Urothelium cell line (cell line): Measurements from ENCODE around the gene KIF9.
"Not testable (repeated sequence)": the region's sequence is repeated elsewhere in the genome, so short reads cannot be mapped to it uniquely, and the experiment has no call there.

Source experiments
- DNase-seq: peaks from one replicate; pipeline ENCODE4 v3.0.0; 2011; ENCODE audit warnings: low spot score, mixed read lengths
- FAIRE-seq: peaks from 2 replicates; lab custom pipeline; 2011; peaks lifted over from hg19 to GRCh38; lab: Jason Lieb, UNC

Gene KIF9

GRCh38 chr3:47197287-47197686 is 85.3 kb downstream of the KIF9 start:
- DNase-seq, result no peak

GRCh38 chr3:47194994-47195393 is 87.6 kb downstream of the KIF9 start:
- DNase-seq (no peak), FAIRE-seq (no peak)

More at GRCh38 chr3:47197287-47197686, 85.3 kb downstream of the KIF9 start:
- no peak for FAIRE-seq

GRCh38 chr3:47193871-47194859 is 88.4 kb downstream of the KIF9 start:
- FAIRE-seq (no peak), DNase-seq (no peak)

- no peak for DNase-seq
- no peak for FAIRE-seq
These were observed 96.3 kb downstream of the KIF9 start for GRCh38 chr3:47186285-47186684.

- not testable (repeated sequence) for DNase-seq
- peak; percentile 42 for FAIRE-seq
These were observed 100.9 kb downstream of the KIF9 start for GRCh38 chr3:47181685-47182084.

- not testable (repeated sequence) for DNase-seq, FAIRE-seq
These were observed 102.6 kb downstream of the KIF9 start for GRCh38 chr3:47180011-47180410.
